HG03442 (cell line): Measurements from ENCODE around the gene FCF1.

Source experiments
- ATAC-seq: cut with Tn5 transposase; IDR thresholded peaks from one replicate; pipeline ENCODE4 v1.9.1; 2021; ENCODE audit warnings: mild to moderate bottlenecking, moderate library complexity; ENCODE audit not compliant: unreplicated experiment

The FCF1 gene

GRCh38 chr14:74763803-74764531 lies 51.0 kb downstream of the FCF1 start:
- ATAC-seq, result no peak

GRCh38 chr14:74765721-74766120 lies 52.8 kb downstream of the FCF1 start:
- no peak for ATAC-seq

- ATAC-seq, result no peak
Measured at GRCh38 chr14:74771399-74771798, 58.5 kb downstream of the FCF1 start.

- no peak for ATAC-seq
Measured at GRCh38 chr14:74784634-74785033, 71.7 kb downstream of the FCF1 start.

DNA sequence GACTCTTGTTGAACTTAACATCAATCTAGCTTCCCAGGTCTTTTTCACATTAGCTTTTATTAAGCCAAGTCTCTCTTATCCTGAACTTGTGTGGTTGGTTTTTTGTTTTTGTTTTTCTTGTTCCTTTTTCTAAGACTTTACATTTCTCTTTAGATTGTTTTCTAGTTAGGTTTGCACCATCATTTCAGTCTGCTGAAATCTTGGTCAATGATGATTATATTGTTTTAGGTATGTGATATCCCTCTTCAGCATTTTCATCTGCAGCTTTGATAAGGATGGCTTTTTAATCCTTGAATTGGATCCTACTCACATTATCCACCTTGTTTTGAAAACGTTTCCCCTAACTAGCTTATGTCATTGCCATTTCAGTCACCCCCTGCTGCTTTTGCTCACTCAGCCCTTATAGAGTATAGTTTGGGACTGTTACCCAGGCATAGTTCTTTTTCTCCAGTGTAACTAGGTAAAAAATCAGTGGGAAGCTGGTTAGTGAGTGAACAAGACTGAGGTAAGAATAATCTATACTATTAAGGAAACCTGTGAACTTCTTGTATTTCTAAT lies 72.2 kb downstream of the FCF1 start:
- no peak for ATAC-seq

GRCh38 chr14:74786796-74787315 lies 73.9 kb downstream of the FCF1 start:
- ATAC-seq, result no peak
